Parathyroid adenoma (tissue), 2 donors: Measurements from ENCODE around the gene HIRIP3.

Experiments
- H2AFZ ChIP-seq: fragments of 300-600 bp; sonication (generic); one replicate; pipeline ENCODE4 v1.7.0; 2017; ENCODE audit warnings: antibody characterized with exemption, mild to moderate bottlenecking
- H3K27ac ChIP-seq: fragments of 300-600 bp; sonication (generic); one replicate; pipeline ENCODE4 v1.7.0; 2017
- H3K27me3 ChIP-seq: fragments of 300-600 bp; sonication (generic); one replicate; pipeline ENCODE4 v1.7.0; 2017; ENCODE audit warnings: low read length; ENCODE audit not compliant: control insufficient read depth, insufficient read depth
- H3K36me3 ChIP-seq: fragments of 300-600 bp; sonication (generic); one replicate; pipeline ENCODE4 v1.7.0; 2017; ENCODE audit warnings: low read length; ENCODE audit not compliant: control insufficient read depth, insufficient read depth
- H3K4me1 ChIP-seq: fragments of 300-600 bp; sonication (generic); one replicate; pipeline ENCODE4 v1.7.0; 2017; ENCODE audit warnings: control low read depth
- H3K4me2 ChIP-seq: fragments of 300-600 bp; sonication (generic); one replicate; pipeline ENCODE4 v1.7.0; 2017; ENCODE audit warnings: low read length
- H3K4me3 ChIP-seq: fragments of 300-600 bp; sonication (generic); one replicate; pipeline ENCODE4 v1.7.0; 2017; ENCODE audit warnings: low read depth, low read length
- H3K79me2 ChIP-seq: fragments of 300-600 bp; sonication (generic); one replicate; pipeline ENCODE4 v1.7.0; 2017; ENCODE audit warnings: control low read depth
- H3K9ac ChIP-seq: fragments of 300-600 bp; sonication (generic); one replicate; pipeline ENCODE4 v1.7.0; 2017; ENCODE audit warnings: mild to moderate bottlenecking
- H3K9me3 ChIP-seq: fragments of 300-600 bp; sonication (generic); one replicate; pipeline ENCODE4 v1.7.0; 2017; ENCODE audit warnings: low read length; ENCODE audit not compliant: control insufficient read depth
- CTCF ChIP-seq: fragments of 300-600 bp; sonication (generic); IDR thresholded peaks from one replicate; pipeline ENCODE4 v1.7.0; 2017; ENCODE audit warnings: antibody characterized with exemption, mild to moderate bottlenecking
- donor health status: primary hyperparathyroidism.

Gene HIRIP3

GRCh38 chr16:29974291-29975133 is 20.9 kb downstream of the HIRIP3 start:
- Histone ChIP-seq H3K27me3 (no peaks in the 10 kb centered on the region), H3K9me3 (no peaks in the 10 kb centered on the region), H3K4me2 (peak overlapping the region; percentile 85), H3K36me3 (no peaks in the 10 kb centered on the region), H3K27ac (peak overlapping the region; percentile 76), H3K4me1 (peaks cover 13% of the 10 kb centered on the region), H3K9ac (peak overlapping the region; percentile 41), H2AFZ (peak overlapping the region; percentile 78), H3K79me2 (peaks cover 20% of the 10 kb centered on the region), H3K4me3 (peak overlapping the region; percentile 93)
- TF ChIP-seq CTCF: no peak

- Histone ChIP-seq H3K4me1 (peaks cover 13% of the 10 kb centered on the region), H3K36me3 (no peaks in the 10 kb centered on the region), H3K9me3 (no peaks in the 10 kb centered on the region), H3K9ac (peak within 1 kb of the TSS; percentile 41), H3K27ac (peak within 1 kb of the TSS; percentile 76), H3K27me3 (no peaks in the 10 kb centered on the region), H3K79me2 (peaks cover 20% of the 10 kb centered on the region), H2AFZ (peak within 1 kb of the TSS; percentile 78), H3K4me2 (peak within 1 kb of the TSS; percentile 85), H3K4me3 (peak within 1 kb of the TSS; percentile 93)
- TF ChIP-seq CTCF: no peak
Measured at GRCh38 chr16:29973384-29974246, 21.8 kb downstream of the HIRIP3 start, which contains the start of gene TAOK2. Gene TAOK2, plus strand, starts transcription at chr16:29973868. Its CDS starts 3,905 bp downstream, at chr16:29977773.

GRCh38 chr16:29972992-29973383 is 22.4 kb downstream of the HIRIP3 start:
- Histone ChIP-seq H3K4me2 (peak overlapping the region; percentile 47), H3K9me3 (no peaks in the 10 kb centered on the region), H3K4me1 (peaks cover 13% of the 10 kb centered on the region), H3K4me3 (peak overlapping the region; percentile 36), H3K79me2 (peaks cover 18% of the 10 kb centered on the region), H2AFZ (peak overlapping the region; percentile 78), H3K27ac (peak overlapping the region; percentile 76), H3K9ac (no peak overlapping the region), H3K36me3 (no peaks in the 10 kb centered on the region), H3K27me3 (no peaks in the 10 kb centered on the region)
- no peak for TF ChIP-seq CTCF

GRCh38 chr16:29972500-29972899 is 22.9 kb downstream of the HIRIP3 start:
- Histone ChIP-seq H3K4me1 (peaks cover 13% of the 10 kb centered on the region), H3K9ac (no peak overlapping the region), H3K27me3 (no peaks in the 10 kb centered on the region), H3K79me2 (peaks cover 18% of the 10 kb centered on the region), H3K27ac (peak overlapping the region; percentile 76), H3K9me3 (no peaks in the 10 kb centered on the region), H3K4me2 (no peak overlapping the region), H3K36me3 (no peaks in the 10 kb centered on the region), H2AFZ (no peak overlapping the region), H3K4me3 (no peak overlapping the region)
- no peak for TF ChIP-seq CTCF
